ENCODE results near the gene NBEAL2.

DNA sequence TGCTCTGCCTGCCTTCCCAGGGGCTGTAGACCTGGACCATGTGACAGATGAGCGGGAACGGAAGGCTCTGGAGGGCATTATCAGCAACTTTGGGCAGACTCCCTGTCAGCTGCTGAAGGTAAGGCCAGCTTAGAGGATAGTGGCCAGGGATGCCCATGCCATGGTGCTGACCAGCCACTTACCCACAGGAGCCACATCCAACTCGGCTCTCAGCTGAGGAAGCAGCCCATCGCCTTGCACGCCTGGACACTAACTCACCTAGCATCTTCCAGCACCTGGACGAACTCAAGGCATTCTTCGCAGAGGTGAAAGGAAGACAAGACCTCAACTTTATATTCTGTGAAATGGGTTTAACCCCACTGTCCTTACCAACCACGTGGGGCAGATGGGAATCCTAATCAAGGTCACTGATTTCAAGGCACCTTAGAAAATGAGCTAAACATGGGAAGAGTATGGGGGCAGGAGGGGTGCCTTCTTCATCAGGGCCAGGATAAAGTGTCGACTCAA lies 26.7 kb downstream of the NBEAL2 start:
- TF ChIP-seq, protein P1, sequence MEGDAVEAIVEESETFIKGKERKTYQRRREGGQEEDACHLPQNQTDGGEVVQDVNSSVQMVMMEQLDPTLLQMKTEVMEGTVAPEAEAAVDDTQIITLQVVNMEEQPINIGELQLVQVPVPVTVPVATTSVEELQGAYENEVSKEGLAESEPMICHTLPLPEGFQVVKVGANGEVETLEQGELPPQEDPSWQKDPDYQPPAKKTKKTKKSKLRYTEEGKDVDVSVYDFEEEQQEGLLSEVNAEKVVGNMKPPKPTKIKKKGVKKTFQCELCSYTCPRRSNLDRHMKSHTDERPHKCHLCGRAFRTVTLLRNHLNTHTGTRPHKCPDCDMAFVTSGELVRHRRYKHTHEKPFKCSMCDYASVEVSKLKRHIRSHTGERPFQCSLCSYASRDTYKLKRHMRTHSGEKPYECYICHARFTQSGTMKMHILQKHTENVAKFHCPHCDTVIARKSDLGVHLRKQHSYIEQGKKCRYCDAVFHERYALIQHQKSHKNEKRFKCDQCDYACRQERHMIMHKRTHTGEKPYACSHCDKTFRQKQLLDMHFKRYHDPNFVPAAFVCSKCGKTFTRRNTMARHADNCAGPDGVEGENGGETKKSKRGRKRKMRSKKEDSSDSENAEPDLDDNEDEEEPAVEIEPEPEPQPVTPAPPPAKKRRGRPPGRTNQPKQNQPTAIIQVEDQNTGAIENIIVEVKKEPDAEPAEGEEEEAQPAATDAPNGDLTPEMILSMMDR (IDR thresholded peaks at IDR 0.05), result no peak
- TF ChIP-seq POLR2AphosphoS5 (IDR thresholded peaks at IDR 0.05) (no peak), POLR2A (IDR thresholded peaks at IDR 0.05) (no peak)
